NCI-H1436 treated with DMSO at 0.1 percent for 48 hours (cell line): ENCODE data around the gene UQCR11.

Experiments used
- DNase-seq: peaks from one replicate; lab custom pipeline; 2025; lab: John Stamatoyannopoulos, UW

The UQCR11 gene

DNA sequence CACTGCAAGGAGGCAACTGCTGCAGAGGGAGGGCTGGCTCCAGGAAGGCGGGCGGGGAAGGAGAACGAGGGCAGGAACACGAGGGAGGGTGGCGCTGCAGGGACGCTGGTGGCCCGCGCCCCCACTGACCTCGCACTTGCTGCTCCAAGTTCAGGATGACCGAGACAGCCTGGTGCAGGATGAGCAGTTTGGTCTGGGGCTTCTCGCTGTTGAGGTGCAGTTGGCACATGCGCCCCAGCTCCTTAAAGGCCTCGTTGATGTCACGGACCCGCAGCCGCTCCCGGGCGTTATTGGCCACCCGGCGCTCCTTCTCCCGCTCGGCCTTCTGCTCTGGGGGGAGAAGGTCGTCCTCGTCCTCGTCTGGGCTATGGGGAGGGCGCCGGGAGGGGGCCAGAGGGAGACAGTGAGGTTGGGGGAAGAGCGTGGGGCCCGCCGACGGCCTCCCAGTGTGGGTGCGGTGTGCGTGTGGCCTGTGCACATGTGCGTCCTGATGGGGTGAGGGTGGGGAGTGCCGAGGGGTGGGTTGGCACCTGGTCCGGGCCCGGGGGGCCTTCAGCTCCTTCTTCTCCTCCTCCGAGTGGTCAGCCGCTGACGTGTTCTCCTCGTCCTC, 10.0 kb upstream of the UQCR11 start:
- no peak for DNase-seq

DNA sequence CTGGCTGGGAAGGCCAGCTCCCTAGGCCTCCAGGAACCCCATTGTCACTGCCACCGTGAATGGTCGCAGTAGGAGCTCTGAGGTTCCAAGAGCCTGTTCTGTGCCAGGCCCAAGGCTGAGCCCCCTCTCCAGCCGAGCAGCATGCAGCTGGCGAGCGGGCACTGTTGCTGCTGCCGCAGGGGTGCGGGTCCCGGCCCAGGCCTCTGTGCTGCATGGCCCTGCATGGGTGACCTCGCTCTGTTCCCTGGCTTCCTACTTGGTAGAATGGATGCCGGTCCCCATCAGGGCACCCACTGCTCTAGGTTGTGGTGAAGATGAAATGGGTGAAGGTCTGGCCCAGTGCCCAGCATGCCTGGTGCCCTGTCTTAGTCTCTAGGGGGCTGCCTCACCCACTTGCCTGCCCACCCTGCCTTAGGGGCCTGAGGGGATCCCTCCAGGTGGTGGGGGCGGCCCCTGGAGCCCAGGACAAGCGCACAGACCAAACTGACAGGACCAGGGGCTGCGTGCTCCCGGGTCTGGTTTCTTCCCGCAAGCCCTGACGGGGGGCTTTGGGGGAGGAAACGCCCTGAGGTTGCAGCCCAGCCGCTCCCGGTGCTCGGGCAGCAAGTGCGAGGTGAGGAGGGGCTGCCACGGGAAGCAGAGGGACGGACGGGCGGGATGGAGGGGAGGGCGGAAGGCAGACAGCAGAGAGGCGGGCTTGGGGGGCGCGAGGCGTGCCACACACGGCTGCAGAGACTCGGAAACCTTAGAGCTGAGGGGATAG, 8.7 kb upstream of the UQCR11 start:
- DNase-seq: no peak

DNA sequence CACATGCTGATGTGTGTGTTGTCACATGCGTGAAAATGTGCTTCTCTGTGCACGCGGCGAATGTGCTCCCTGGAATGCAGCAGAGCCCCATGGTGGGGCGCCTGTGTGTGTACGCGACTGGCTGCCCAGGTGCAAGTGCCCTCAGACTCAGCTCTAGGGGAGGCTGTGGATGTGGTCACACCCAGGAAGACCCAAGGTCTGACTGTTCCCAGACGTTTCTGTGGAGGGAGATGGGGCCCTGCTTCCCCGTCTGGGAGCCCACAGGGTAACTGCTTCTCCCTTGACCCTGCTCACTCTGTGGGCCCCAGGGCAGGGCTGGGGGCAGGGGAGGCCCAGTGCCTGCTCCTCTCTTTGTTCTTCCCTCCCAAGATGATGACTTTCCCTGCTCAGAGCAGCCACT, 7.9 kb upstream of the UQCR11 start:
- no peak for DNase-seq

DNA sequence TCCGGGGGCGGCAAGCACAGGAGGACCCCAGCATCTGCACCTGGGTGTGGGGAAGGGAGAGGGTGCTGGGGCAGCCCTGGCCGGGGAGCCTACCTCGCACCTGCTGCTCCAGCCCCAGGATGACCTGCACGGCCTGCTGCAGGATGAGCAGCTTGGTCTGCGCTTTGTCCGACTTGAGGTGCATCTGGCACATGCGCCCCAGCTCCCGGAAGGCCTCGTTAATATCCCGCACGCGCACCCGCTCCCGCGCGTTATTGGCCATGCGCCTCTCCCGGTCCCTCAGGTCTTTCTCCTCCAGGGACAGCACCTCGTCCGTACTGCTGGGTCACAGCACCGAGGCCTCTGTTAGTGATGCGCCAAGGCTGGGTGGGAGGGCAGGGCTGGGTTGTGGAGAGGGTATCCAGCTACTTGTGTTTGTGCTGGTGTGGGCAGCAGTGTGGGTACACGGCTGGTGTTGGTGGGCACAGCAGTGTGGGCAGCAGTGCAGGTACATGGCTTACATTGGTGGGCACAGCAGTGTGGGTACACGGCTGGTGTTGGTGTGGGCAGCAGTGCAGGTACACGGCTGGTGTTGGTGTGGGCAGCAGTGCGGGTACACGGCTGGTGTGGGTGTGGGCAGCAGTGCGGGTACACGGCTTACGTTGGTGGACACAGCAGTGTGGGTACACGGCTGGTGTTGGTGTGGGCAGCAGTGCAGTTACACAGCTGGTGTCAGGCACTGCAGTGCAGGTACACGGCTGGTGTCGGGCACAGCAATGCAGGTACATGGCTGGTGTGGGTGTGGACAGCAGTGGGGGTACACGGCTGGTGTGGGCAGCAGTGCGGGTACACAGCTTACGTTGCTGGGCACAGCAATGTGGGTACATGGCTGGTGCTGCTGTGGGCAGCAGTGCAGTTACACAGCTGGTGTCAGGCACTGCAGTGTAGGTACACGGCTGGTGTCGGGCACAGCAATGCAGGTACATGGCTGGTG, 7.1 kb upstream of the UQCR11 start:
- DNase-seq: no peak

DNA sequence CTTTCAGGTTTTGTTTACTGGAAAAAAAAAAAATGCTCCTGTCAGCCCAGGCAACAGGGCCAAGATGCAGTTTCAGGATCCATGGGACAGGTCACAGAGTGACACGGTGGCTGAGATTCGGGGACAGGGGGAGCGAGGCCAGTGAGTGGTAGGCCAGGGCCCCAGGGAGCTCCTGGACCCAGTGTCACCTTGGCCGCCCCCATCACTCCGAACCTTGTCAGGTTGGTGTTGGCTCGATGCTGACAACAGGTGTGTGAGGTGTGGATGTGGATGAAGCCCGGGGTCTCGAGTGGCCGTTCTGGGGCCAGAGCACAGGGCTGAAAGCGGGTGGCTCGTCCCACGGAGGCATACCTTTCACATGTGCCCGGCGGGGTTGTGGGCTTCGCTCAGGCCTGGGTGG, 6.1 kb upstream of the UQCR11 start:
- DNase-seq: no peak

DNA sequence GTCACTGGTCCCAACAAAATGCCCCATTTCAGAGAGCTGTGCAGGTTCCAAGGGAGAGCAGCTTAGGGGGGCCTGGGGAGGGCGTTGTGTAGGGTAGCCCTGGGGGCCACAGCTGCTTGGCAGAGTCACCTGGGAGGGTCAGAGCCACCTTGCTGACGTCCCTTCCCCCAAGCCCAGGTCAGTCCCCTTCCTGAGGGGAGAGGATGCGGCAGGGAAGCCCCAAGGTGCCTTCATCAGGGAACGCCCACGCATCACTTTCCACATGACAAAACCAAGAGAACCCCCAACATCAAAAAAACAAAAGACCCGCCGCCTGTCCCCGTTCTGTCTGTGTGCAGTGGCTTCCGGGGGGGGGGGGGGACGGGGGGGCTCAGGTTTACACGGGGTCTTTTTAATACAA, 5.3 kb upstream of the UQCR11 start:
- DNase-seq: no peak

DNA sequence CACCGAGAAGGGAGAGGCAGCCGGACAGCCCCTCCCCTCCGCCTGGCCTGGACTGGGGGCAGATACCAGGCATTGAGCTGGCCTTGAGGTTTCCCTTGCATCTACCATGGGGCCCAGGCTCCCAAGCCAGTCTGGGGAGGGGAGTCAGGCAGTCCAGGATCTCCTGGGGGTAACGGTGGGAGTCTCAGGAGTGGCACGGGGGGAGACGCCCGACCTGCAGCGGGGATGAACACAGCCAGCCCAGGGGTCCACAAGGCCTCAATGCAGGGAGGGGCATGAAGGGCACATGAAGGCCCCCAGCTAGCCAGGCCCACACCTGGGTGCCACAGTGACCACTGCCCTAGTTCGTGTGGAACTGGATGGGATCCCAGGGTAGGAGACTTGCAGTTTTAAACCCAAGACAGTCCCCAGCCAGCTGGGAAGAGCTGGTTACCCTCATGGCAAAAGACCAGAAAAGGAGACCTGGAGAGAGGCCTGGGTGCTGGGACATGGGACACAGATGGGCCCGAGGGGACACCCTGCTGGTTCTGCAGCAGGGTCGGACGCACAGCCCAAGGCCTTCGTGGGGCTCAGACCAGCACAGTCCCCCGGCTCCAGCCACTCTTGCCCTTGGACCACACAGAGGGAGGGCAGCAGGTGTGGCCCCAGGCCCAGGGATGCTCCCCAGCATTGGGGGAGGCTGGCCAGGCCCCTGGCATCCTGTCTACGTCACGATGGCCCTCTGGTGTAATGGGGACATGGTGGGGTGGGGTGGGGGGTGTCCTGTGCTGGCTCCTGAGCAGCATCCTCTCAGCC, 4.6 kb upstream of the UQCR11 start:
- no peak for DNase-seq

DNA sequence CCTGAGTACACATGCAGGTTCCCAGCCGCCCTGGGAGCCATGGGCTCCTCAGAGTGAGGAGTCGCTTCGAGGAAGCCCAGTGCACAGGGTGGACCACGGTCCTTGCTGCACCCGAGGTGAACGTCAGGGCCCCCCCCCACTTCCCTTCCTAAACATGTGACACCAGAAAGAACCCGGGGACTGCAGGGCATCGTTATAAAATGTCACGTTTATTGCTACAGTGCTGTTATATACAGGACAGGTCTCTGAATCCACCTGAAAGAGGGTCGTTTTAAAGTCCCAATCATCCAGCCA, 3.8 kb upstream of the UQCR11 start:
- no peak for DNase-seq

DNA sequence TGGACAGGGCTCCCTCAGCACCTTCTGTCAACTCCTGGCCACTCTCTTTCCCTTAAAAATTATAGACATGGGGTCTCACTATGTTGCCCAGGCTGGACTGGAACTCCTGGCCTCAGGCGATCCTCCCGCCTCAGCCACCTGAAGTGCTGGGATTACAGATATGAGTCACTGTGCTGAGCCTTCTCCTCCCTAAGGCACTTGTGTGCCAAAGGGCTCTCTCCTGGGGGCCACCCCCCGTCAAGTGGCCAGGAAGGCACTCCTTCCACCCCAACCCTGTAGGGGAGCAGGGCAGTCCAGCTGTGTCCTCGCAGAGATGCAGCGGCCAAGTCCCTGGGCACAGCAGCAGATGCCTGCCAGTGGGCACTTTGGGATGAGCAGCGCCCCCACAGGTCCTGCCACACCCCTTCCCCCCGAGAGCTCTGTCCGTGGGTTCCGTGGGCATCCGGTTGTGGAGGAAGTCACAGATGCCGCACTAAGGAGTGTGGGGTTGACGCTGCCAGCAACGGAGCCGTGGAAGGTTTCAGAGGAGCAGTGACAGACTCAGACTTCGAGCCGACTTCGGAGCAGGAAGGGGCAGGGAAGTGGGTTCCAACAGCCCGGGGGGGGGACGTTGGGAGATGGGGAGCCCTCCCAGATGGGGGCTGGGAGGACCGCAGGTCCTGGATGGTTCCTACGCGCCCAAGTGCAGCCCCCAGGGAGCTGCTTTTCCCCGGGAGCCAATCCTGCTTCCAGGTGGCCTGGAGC, 3.3 kb upstream of the UQCR11 start:
- no peak for DNase-seq

DNA sequence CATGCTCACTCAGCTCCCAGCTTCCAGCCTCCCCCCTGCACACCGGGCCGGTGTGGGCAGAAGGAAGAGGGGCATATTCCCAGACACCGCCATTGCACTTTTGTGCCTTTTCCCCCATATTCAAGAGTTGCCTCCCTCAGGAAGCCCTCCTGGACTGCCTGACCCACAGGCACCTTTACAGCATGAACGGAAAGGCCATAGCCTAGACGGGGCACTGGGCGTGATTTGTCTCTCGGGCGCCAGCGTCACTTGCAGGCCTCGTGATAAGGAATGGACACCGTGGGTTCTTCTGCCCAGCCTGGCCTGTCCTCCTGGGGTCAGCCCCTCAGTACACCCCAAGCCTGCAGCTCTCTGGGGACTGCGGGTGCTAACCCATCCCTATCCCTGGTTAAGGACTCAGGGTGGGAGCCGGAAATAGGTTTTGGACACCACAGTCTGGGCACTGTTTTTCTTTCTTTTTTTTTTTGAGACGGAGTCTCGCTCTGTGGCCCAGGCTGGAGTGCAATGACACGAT, 933 bp upstream of the UQCR11 start:
- DNase-seq: no peak

DNA sequence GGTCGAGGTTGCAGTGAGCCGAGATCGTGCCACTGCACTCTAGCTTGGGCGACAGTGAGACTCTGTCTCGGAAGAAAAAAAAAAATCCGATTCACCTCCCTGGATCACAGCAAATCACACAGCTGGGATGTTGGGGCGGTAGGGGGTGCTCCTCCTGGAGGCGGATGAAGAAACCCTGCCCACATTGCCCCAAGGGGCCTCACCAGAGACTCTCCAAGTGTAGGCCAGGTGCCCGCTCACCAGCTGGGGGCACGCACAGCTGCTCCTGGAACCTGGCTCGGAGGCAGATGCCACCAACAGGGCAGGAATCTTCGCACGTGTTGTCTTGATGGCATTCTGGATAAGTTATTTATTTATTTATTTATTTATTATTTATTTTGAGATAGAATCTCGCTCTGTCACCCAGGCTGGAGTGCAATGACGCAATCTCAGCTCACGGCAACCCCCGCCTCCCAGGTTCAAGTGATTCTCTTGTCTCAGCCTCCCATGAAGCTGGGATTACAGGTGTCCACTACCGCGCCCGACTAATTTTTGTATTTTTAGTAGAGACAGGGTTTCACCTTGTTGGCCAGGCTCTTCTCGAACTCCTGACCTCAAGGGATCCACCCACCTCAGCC, 3.1 kb downstream of the UQCR11 start:
- DNase-seq: no peak

DNA sequence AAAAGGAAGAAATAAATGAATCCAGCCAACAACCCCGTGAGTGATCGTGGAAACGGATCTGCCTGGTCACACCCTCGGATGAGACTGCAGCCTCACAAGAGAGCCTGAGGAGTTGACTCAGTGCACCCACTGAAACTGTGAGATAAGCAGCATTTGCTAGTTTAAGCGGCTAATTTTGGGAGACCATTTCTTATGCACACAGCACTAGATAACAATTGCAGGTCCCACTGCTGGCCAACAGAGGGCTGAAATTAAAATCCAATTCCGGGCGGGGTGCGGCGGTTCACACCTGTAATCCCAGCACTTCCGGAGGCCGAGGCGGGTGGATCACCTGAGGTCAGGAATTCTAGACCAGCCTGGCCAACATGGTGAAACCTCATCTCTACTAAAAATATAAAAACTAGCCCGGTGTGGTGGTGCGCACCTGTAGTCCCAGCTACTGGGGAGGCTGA, 3.6 kb downstream of the UQCR11 start:
- DNase-seq: no peak

DNA sequence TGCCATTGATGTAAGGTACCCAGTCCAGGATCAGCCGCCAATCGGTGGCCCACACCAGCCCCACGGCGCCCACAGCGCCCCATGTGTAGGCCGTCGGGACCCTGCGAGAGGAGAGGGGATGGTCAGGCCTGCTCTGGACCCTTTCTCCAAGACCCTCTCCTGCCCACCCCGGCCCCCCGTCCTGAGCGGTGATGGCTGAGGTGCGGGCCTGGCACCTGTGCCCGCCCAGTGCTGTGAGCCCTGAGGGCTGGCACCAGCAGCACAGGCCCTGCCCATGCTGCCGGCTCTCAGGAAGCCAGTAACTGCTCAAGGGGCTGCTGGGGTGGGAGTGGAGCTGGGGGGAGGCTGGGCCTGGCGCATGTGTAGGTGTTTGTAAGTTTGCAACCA, 5.8 kb downstream of the UQCR11 start:
- no peak for DNase-seq

DNA sequence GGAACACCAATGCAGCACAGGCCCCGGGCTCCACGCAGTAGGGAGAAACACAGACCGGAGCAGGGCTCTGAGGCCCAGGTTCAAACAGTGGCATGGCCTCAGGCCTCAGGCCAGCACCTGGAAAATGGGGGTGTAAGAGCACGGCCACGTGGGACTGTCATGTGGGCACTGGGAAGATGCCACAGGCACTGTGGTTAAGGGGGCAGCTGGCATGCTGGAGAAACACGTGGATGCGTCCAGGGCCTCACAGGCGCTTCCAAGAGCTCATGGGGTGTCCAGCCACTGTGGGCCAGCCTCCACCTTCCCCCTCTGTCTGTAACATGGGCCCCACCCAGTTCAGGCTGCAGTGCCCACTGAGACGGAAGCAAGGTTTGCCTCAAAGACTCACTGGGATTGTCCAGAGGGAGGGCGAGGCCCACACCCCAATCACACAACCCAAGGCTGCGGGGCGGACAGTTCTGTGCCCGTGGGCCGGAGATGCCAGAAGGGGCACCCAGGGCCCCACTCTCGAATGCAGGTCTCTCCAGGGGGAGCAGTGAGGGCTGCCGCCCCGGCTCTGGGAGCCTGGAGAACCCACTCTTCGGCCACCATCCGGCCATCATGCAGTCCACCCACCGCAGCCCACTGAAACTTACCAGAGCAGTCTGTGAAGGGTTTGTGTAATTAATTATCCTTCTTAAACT, 6.3 kb downstream of the UQCR11 start:
- DNase-seq: no peak

DNA sequence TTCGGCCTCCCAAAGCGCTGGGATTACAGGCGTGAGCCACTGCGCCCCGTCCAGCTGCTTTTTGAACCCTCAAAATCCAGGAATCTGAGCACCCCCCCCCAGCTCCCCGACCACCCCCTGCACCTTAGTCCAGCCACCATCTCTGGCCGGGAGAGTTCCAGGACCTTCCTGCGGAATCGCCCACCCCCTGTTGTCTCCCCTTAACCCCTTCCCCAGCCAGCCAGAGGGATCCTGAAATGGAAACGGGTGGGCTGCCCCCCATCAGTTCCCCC, 11.8 kb downstream of the UQCR11 start:
- DNase-seq: no peak

DNA sequence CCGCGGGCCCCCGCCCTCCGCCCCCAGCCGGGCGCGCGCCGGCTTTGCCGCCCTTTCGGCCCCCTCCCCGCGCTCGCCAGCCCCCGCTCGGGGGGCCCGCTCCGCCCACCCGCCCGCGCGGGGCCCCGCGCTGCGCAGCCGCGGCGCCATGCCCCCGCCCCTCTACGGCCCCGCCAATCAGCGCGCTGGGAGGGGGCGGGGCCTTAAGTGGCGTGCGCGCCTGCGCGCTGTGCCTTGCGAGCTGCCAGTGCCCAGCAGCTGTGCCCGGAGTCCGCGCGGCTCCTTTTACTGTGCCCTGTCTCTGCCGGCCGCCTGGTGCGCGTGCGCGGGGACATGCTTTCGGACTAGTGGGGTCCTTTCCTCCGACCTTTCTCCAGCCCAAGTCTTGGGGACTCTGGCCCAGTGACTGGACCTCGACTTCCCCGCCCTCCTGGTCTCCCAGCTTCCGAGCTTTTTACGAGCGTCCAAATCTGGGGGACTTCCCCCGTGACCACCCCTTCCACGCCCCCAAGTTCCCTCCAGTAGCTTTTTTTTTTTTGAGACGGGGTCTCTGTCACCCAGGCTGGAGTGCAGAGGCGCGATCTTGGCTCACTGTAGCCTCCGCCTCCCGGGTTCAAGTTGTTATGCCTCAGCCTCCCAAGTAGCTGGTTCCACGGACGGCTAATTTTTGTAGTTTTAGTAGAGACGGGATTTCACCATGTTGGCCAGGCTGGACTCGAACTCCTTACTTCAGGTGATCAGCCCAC, 12.3 kb downstream of the UQCR11 start, which contains the start of gene MBD3:
Gene MBD3, minus strand, starts transcription at position 111 of the 746 bp plus-strand sequence. CDS start 234 bp downstream, outside the sequence.
- peak; percentile 57 for DNase-seq

DNA sequence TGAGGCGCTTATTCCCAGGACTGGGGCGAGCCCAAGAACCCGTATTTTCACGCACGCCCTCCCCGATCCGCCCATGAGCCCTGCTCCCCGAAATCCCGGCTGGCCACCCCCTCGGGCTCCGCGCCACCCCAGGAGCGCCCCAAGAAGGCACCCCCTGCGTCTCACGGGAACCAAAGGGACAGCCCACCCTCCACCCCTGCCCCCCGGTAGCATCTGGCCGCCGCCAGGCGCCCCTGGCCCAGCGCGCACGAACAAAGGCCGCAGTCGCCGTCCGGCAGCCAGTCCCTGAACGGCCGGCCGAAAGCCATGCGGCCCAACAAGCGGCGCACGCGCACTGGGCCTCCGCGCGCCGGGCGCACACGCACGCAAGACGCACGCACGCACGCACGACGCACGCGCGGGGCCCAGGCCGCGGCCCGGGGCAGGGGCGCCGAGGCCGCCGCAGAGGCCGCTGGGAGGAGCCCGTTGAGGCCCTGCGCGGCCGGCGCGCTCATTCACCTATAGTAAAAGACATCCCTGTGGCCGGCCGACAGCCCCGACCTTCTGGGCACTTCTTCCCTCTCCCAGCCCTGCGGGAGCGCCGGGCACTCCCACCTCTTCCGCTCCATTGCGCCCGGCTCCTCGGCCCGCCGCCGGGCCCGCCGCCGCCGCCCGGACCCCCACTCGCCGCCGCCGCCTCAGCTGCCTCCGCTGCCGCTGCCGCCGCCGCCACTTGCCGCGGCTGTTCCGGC, 13.1 kb downstream of the UQCR11 start:
- DNase-seq: no peak

DNA sequence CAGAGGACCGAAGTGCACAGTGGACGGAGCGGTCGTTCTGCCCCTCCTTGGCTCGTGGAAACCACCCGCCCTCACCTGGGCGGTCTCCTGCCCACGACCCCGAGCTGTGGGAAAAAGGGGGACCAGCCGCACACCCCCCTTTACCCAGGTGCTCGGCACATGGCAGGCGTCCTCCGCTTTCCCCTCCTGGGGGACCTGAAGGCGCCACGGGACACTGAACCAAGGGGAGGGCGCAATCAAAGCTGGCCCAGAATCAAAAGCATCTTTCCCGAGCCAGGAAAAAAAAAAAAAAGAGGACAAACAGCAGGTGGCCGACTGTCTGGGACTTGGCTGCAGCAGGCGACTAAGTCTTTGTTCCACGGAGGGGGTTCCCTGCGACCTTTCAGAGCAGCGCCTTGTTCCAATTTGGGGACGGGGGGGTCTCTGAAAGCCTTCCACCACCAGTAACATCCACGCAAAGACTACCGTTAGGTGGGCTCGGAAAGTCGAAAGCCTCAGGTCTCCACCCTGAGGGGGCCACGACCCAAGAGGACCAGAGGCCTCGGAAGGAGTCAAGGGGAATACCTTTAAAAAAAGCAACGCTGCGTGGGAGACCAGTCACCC, 13.7 kb downstream of the UQCR11 start:
- DNase-seq: no peak
